ENCODE data around the gene TCFL5.

TCFL5 gene

GRCh38 chr20:62879275-62880146 is 17.9 kb upstream of the TCFL5 start:
- TF ChIP-seq CTCF (conservative IDR thresholded peaks at IDR 0.05; ENCODE audit: low read depth), result no peak
- CTCF ChIA-PET, result interaction anchor here (2.2 kb wide), 1 partner anchor 21 kb away, joined by 9 read pairs; no protein-coding TSS in a partner anchor
- DNase-seq (ENCODE audit: low spot score), result no peak
- POLR2A ChIA-PET (ENCODE audit: low non-redundant PET), result no interaction called here
- no peak overlapping the region for H3K27ac ChIP-seq

- H3K27ac ChIP-seq, result no peak overlapping the region
Measured at GRCh38 chr20:62878244-62879038, 16.8 kb upstream of the TCFL5 start.

GRCh38 chr20:62876902-62877816 is 15.5 kb upstream of the TCFL5 start:
- peak overlapping the region; percentile 80 for H3K27ac ChIP-seq
- ChIA-PET CTCF (interaction anchor here (0.7 to 2.3 kb wide), 4 partner anchors 10 to 170 kb away, joined by 3 to 14 read pairs (median 9); no protein-coding TSS in a partner anchor), POLR2A (ENCODE audit: low non-redundant PET) (interaction anchor here (0.5 kb wide), 2 partner anchors 349 to 704 kb away, joined by 3 read pairs; no protein-coding TSS in a partner anchor)
- no peak for TF ChIP-seq CTCF (conservative IDR thresholded peaks at IDR 0.05; ENCODE audit: low read depth)
- DNase-seq (ENCODE audit: low spot score), result no peak

More at GRCh38 chr20:62878244-62879038, 16.8 kb upstream of the TCFL5 start:
- CTCF ChIA-PET, result interaction anchor here (2.2 kb wide), 1 partner anchor 22 kb away, joined by 9 read pairs; no protein-coding TSS in a partner anchor
- POLR2A ChIA-PET (ENCODE audit: low non-redundant PET), result no interaction called here
- DNase-seq (ENCODE audit: low spot score), result no peak
- TF ChIP-seq CTCF (conservative IDR thresholded peaks at IDR 0.05; ENCODE audit: low read depth), result no peak

GRCh38 chr20:62876501-62876901 is 14.9 kb upstream of the TCFL5 start:
- peak overlapping the region; percentile 80 for H3K27ac ChIP-seq
- no peak for DNase-seq (ENCODE audit: low spot score)
- TF ChIP-seq CTCF (conservative IDR thresholded peaks at IDR 0.05; ENCODE audit: low read depth), result no peak
- ChIA-PET POLR2A (ENCODE audit: low non-redundant PET) (interaction anchor here (0.5 to 1.3 kb wide), 2 partner anchors 61 to 350 kb away, joined by 3 to 4 read pairs; partner anchors contain the start of gene GID8), CTCF (interaction anchor here (1.4 to 2.3 kb wide), 5 partner anchors 9 to 68 kb away, joined by 3 to 14 read pairs (median 5); no protein-coding TSS in a partner anchor)

GRCh38 chr20:62875419-62876361 is 14.1 kb upstream of the TCFL5 start:
- ChIA-PET CTCF (interaction anchor here (0.5 to 3.4 kb wide), 22 partner anchors 9 to 204 kb away, joined by 3 to 26 read pairs (median 4); partner anchors contain the start of gene OGFR), POLR2A (ENCODE audit: low non-redundant PET) (interaction anchor here (0.6 to 1.4 kb wide), 4 partner anchors 12 to 489 kb away, joined by 4 to 5 read pairs (median 4); partner anchors contain the start of gene GID8)
- TF ChIP-seq CTCF (conservative IDR thresholded peaks at IDR 0.05; ENCODE audit: low read depth), result peak; percentile 66
- H3K27ac ChIP-seq, result peak overlapping the region; percentile 80
- peak; percentile 81 for DNase-seq (ENCODE audit: low spot score)

Data from RWPE1 (cell line).